Spinal cord (tissue), 10 donors: ENCODE measurements around the gene DIPK1B. TPM values are rescaled to one million over a fixed set of nuclear protein-coding genes. Genes with fewer than 3 reads are reported as not detected.
A peak's percentile ranks its signal among the peaks of the same experiment; 100 is the strongest.

Experiments
- DNase-seq, 6 donors: peaks; one replicate each; pipeline versions ENCODE4 v3.0.0 to v3.0.0-alpha.2; 2013 to 2015; ENCODE audit warnings: low spot score in 6 of 6, low read depth in 4 of 6
- H3K27ac ChIP-seq: one replicate; pipeline ENCODE4 v1.5.1; 2013; ENCODE audit warnings: low read depth, low read length, control low read depth
- H3K27me3 ChIP-seq: one replicate; pipeline ENCODE4 v1.6.1; 2013; ENCODE audit warnings: low read length; ENCODE audit not compliant: control insufficient read depth, insufficient read depth
- H3K36me3 ChIP-seq: one replicate; pipeline ENCODE4 v1.6.1; 2013; ENCODE audit warnings: low read length; ENCODE audit not compliant: control insufficient read depth, insufficient read depth
- H3K4me1 ChIP-seq: one replicate; pipeline ENCODE4 v1.6.1; 2013; ENCODE audit warnings: low read length; ENCODE audit not compliant: control insufficient read depth, insufficient read depth
- H3K4me3 ChIP-seq: one replicate; pipeline ENCODE4 v1.5.1; 2013; ENCODE audit warnings: low read depth, low read length, control low read depth
- H3K9me3 ChIP-seq: one replicate; pipeline ENCODE4 v1.6.1; 2013; ENCODE audit warnings: low read length; ENCODE audit not compliant: control insufficient read depth, insufficient read depth
- WGBS: methylation state at CpG from one replicate; pipeline ENCODE4 v1.1.5; 2013; ENCODE audit warnings: missing lambda C conversion rate; ENCODE audit not compliant: insufficient coverage; 5-methylcytosine and 5-hydroxymethylcytosine counted together
- polyA plus RNA-seq, 2 donors: library from polyadenylated mRNA; unstranded; fragments of 120-200 nt; gene quantifications; one replicate each; pipeline ENCODE4 v1.2.1, GENCODE V29; 2013; ENCODE audit not compliant: insufficient read length in 2 of 2
- total RNA-seq, 2 donors: library from RNA; depleted of rRNA in 1 of 2; stranded (reverse); fragments of 120-200 nt in 1 of 2; fragments of >200 nt in 1 of 2; gene quantifications; one replicate each; pipeline versions ENCODE4 v1.2.3 to v1.2.4, GENCODE V29; 2013 to 2014
- donor health status: healthy.

DIPK1B gene
- total and polyA plus RNA-seq, 4 donors = 24.9 to 65.0 (median 55.6) TPM

GRCh38 chr9:136723362-136723976 is 11.1 kb downstream of the DIPK1B start:
- Histone ChIP-seq H3K4me1 (peaks cover 64% of the 10 kb centered on the region), H3K27ac (no peak overlapping the region), H3K9me3 (no peaks in the 10 kb centered on the region), H3K36me3 (peaks cover 84% of the 10 kb centered on the region), H3K4me3 (no peak overlapping the region), H3K27me3 (no peaks in the 10 kb centered on the region)
- 94% methylated on average over 32 of the region's 32 CpGs for WGBS
- DNase-seq = no peak

GRCh38 chr9:136723989-136724388 is 11.6 kb downstream of the DIPK1B start:
- Histone ChIP-seq H3K27me3 (no peaks in the 10 kb centered on the region), H3K27ac (no peak overlapping the region), H3K36me3 (peaks cover 78% of the 10 kb centered on the region), H3K4me3 (no peak overlapping the region), H3K4me1 (peaks cover 68% of the 10 kb centered on the region), H3K9me3 (no peaks in the 10 kb centered on the region)
- no peak for DNase-seq
- WGBS = 96% methylated on average over 6 of the region's 8 CpGs

- WGBS = 86% methylated on average over 5 of the region's 7 CpGs
- no peak overlapping the region for H3K27ac ChIP-seq
Observed at GRCh38 chr9:136724772-136725171, 12.4 kb downstream of the DIPK1B start.

GRCh38 chr9:136725612-136726011 is 13.2 kb downstream of the DIPK1B start:
- H3K36me3 ChIP-seq = peaks cover 62% of the 10 kb centered on the region

More at GRCh38 chr9:136724772-136725171, 12.4 kb downstream of the DIPK1B start:
- Histone ChIP-seq H3K9me3 (no peaks in the 10 kb centered on the region), H3K4me1 (peaks cover 68% of the 10 kb centered on the region), H3K27me3 (no peaks in the 10 kb centered on the region), H3K4me3 (no peak overlapping the region), H3K36me3 (peaks cover 71% of the 10 kb centered on the region)
- no peak for DNase-seq

GRCh38 chr9:136726118-136726517 is 13.7 kb downstream of the DIPK1B start:
- DNase-seq = no peak
- 69% methylated on average over 16 of the region's 16 CpGs for WGBS
- Histone ChIP-seq H3K4me3 (no peak overlapping the region), H3K27me3 (no peaks in the 10 kb centered on the region), H3K4me1 (peaks cover 56% of the 10 kb centered on the region), H3K9me3 (no peaks in the 10 kb centered on the region), H3K36me3 (peaks cover 57% of the 10 kb centered on the region), H3K27ac (no peak overlapping the region)

More at GRCh38 chr9:136725612-136726011, 13.2 kb downstream of the DIPK1B start:
- Histone ChIP-seq H3K9me3 (no peaks in the 10 kb centered on the region), H3K27ac (no peak overlapping the region), H3K27me3 (no peaks in the 10 kb centered on the region), H3K4me3 (no peak overlapping the region), H3K4me1 (peaks cover 61% of the 10 kb centered on the region)
- WGBS = 81% methylated on average over 10 of the region's 10 CpGs
- no peak for DNase-seq

- peak in 1 of 6 donors; percentile 12 for DNase-seq
- Histone ChIP-seq H3K4me1 (peaks cover 50% of the 10 kb centered on the region), H3K27ac (no peak overlapping the region), H3K27me3 (no peaks in the 10 kb centered on the region), H3K9me3 (no peaks in the 10 kb centered on the region), H3K36me3 (peaks cover 54% of the 10 kb centered on the region), H3K4me3 (peak overlapping the region; percentile 89)
- WGBS = 38% methylated on average over 13 of the region's 18 CpGs
Observed at GRCh38 chr9:136726631-136727191, 14.3 kb downstream of the DIPK1B start.

GRCh38 chr9:136728080-136728547 is 15.7 kb downstream of the DIPK1B start:
- Histone ChIP-seq H3K27me3 (no peaks in the 10 kb centered on the region), H3K27ac (no peak overlapping the region), H3K9me3 (no peaks in the 10 kb centered on the region), H3K36me3 (peaks cover 43% of the 10 kb centered on the region), H3K4me1 (peaks cover 42% of the 10 kb centered on the region), H3K4me3 (peak overlapping the region; percentile 89)
- under 1% methylated on average over 66 of the region's 66 CpGs for WGBS
- DNase-seq = peak in 5 of 6 donors; percentile 70 to 96 (median 82)

GRCh38 chr9:136728548-136729123 is 16.3 kb downstream of the DIPK1B start:
- H3K36me3 ChIP-seq = peaks cover 37% of the 10 kb centered on the region
- peak overlapping the region; percentile 89 for H3K4me3 ChIP-seq
- H3K9me3 ChIP-seq = no peaks in the 10 kb centered on the region
- H3K27me3 ChIP-seq = no peaks in the 10 kb centered on the region
- peaks cover 42% of the 10 kb centered on the region for H3K4me1 ChIP-seq
- no peak overlapping the region for H3K27ac ChIP-seq
- DNase-seq = peak in 2 of 6 donors; percentile 38 to 51
- WGBS = 2% methylated on average over 53 of the region's 53 CpGs

- DNase-seq = no peak
- WGBS = 92% methylated on average over 7 of the region's 7 CpGs
- peak overlapping the region; percentile 89 for H3K4me3 ChIP-seq
- H3K9me3 ChIP-seq = no peaks in the 10 kb centered on the region
- H3K27me3 ChIP-seq = no peaks in the 10 kb centered on the region
- H3K27ac ChIP-seq = no peak overlapping the region
- H3K4me1 ChIP-seq = peaks cover 42% of the 10 kb centered on the region
- peaks cover 32% of the 10 kb centered on the region for H3K36me3 ChIP-seq
Observed at GRCh38 chr9:136729144-136729543, 16.8 kb downstream of the DIPK1B start.
